Measurements from ENCODE around the gene MIB2.
A peak's percentile ranks its signal among the peaks of the same experiment; 100 is the strongest.

MIB2 gene

DNA sequence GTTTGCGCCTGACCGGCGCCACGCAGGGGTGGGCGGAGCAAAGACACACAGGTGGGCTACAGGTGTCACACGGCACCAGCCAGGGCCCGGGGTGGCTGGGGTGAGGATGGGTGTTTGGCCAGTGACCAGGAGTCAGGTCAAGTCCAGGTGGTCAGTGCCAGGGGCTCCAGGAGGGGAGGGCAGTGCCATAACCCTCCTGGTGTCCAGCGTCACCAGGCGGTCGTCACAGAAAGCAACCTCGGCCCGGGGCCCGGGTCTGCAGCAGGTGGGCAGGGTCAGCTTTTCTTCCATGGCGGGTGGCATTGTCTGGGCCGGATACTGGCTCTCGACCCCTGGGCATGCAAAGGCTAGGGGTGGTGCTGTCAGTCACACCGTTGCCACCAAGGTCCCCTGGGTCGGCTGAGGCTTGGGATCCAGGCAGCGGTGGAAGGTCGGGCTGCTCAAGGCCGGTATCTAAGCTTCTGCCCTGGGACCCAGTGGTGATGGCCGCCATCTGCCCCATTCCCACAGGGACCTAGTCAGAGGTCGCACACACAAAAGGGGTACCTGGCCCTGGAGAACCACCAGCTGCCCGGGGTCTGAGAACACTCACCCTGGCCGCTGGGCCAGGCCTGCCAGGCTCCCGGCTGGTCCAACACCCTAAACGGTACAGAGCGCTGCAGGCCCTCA is 17.1 kb upstream of the MIB2 start:
- no peak for DNase-seq (ENCODE audit: low read depth)

DNA sequence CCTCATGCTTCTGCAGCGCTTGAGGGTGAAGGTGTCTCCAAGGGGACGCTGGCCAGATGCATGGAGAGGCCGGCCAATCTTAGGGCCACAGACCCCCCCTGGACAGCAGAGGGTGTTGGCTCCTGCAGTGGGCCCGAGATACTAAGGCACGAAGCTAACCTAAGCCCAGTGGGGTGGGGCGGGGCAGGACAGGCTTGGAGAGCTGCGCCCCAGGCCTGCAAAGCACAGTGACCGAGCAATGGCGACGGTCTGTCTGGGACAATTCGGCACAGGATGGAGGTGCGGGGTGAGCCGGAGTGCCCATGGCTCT is 16.6 kb upstream of the MIB2 start:
- DNase-seq (ENCODE audit: low read depth) = no peak

DNA sequence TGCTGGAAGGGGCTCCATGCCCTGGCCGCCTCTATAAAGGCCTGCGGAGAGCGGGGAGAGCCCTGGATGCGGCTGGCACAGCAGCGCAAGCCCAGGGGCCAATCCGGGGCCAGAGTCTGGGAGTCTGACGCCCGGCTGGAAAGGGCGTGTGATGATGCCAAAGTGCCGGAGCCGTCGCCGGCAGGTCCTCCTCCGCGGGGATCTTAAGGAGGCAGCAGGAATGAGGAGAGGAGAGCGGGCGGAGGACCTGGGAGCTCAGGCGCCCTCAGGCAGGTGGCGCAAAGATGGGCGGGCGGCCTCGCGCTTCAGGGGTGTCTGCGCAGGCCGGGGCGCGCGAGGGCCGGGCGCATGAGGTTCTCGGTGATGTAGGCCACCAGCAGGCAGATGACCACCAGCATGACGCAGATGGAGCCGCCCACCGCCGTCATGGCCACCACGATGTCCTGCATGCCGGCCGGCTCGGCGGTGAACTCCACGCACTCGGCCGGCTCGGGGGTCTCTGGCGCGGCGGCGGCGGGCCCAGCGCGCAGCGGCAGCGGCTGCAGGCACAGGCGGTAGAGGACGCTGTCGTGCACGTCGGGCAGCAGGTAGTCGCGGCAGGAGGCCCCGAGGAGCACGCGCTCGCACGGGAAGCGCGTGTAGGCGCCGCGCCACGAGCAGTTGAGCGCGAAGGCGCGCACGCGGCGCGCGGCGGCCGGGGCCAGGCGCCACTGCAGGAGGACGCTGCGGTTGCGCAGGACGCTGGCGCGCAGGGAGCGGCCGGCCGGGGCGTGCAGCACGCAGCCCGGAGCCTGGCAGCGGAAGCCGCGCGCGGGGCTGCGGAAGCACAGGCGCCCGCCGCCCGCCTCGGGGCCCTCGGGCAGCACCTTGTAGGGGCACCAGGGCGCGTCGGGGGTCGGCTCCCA is 16.0 kb upstream of the MIB2 start:
- peak; percentile 31 for DNase-seq (ENCODE audit: low read depth)

DNA sequence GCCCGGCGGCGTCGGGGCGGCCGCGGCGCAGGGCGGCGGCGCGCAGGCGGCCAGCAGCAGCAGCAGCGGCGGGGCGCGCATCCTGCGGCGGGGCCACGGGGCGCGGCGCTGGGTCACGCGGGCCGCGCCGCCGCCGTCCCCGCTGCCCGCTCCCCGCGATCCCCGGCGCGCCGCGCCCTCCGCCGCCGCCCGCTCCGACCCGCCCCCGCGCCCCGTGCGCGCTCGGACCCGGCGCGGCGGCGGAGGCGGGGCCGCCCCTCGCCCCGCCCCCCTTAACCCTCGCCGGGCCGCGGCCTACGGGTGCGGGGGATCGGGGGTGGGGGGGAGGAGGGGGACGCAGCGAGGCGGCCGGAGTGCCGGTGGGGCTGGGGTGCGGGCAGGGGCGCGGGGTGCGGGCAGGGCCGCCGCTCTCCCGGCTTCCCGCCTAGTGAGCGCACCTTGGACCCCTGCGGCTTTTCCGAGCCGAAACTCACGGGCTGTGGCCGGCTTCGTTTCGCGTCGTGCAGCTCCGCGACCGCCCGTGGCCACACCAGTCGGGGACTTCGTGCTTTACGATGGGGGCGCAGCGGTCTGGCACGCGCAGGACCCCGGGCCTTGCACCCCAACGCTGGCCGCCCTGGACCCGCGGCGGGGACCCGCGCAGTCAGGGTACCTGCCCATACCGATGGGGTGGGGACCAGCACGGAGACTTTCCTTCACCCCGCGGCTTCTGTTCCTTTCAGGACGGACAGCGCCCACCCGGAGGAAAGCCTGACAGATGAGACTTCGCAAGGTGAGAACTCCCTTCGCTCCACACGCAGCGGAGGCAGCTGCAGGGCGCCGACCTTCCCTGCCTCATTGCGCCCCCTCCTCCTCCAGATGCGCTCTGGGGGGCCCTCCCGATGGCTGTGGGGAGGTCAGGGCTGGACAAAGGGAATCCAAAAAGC is 15.1 kb upstream of the MIB2 start, which contains the start of gene FNDC10:
Gene FNDC10 (minus strand): TSS at position 201 of the 926 bp plus-strand sequence. CDS start 120 bp downstream, at position 81.
- DNase-seq (ENCODE audit: low read depth) = no peak

DNA sequence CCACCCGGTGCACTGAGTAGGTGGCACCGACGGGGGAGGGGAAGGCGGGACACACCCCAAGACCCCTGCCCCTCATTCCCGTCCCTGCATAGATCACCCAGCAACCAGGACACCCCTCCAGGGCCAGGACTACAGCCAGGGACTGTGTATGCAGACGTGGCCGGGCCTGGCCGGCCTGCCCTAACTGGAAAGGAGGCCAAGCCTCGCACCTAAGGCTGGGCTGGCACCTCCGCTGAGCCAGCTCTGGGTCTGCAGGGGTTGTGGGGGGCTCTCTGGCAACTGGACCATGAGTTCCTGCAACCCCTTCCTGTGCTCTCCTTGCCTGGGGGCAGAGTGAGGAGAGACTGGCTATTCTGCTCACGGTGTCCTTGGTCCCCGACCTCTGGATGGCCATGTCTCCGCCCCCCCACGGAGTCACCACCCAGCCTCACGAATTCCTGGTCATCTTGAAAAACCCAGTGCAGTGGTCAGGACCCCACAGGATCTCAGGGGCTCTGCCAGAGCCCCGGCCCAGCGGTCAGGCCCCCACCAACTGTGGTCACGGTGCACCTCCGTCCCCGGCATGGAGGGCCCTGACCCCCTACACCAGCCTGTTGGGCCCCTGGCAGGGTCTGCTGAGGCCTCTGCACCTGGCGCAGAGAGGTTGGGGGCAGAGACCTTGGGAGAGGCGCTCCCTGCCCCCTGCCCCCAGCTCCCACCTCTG is 14.3 kb upstream of the MIB2 start:
- DNase-seq (ENCODE audit: low read depth) = no peak

DNA sequence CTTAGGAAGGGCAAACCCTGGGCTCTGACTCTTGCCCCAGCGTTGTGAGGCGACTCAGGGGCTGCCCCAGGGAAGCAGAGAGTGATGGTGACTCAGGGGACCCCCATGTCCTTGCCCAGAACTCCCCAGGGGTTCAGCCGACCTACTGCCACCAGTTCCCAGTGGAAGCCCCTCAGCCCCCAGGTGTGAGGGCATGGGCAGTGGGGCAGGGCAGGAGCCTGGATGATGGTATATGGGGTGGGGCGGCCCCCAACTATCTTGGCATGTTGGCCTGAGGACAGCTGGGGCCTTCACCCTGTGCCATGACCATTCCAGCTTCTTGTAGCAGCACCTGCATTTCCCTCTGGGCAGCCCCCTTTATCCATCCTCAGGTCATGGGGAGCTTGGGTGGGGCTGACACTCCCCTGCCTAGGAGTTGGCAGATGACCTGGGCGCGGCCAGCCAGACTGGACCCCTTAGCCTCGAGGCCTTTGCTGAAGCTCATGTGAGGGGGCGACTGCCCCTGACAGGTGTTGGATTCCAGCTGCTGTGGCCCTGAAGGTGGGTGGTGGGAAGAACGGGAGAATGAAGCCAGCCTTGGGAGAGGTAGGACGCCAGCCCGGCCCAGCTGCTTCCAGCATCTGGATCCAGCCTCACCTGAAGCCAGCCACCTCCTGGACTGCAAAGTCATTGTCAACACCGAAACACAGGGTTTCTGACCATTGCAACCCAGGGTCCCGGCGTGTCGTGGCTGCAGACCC is 13.6 kb upstream of the MIB2 start:
- DNase-seq (ENCODE audit: low read depth) = no peak

DNA sequence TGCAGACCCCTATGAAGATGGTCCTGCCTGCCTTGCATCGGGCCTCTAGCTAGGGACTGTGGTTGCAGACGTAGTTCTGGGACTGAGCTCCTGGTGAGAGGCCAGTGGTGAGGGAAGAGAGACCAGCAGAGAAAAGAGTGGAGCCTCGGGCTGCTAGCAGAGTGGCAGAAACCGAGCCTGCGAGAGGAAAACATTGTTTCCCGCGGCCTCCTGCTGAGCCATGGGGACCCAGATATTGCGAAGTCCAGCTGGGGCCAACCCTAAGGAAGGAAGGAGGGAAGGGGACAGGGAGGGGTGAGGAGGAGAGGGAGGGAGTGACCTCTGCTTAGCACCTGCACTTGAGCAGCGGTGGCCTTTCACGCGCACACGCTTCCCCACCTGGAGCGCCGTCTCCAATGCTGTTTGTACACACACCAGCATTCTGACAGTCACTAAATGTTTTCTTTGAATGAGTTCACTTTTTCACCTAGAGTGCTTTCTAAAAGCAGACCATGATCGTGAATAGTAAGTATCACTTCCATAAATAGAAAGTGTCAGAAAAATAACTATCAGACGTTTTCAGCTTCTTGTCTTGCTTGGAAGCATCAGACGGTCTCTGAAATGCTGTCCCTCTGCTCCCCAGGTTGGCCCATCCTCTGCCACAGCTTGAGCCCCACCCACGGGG is 12.9 kb upstream of the MIB2 start:
- no peak for DNase-seq (ENCODE audit: low read depth)

DNA sequence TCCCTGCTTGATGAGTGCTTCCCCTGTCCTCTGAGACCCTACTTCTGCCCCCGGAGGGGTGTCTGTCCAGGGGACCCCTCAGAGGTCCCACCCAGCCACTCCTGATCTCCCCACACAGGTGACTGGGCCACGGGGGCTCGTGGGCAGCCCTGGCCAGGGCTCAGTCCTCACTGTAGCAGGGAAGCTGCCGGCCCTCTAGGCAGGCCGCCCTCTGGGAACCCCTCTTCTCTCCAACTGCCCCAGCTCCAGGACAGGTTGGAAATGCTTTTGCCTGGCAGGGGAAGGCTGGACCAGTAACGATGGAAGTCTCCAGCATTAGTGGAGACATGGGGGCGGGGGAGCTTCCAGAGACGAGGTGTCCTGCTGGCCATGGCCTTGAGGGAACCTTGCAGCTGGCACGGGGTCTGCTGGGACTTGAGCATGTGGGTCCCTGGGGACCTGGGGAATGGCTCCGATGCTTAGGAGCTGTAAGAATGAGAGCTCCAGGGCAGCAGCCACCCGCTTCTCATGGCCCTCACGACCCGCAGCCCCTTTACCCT is 12.3 kb upstream of the MIB2 start:
- DNase-seq (ENCODE audit: low read depth) = no peak

DNA sequence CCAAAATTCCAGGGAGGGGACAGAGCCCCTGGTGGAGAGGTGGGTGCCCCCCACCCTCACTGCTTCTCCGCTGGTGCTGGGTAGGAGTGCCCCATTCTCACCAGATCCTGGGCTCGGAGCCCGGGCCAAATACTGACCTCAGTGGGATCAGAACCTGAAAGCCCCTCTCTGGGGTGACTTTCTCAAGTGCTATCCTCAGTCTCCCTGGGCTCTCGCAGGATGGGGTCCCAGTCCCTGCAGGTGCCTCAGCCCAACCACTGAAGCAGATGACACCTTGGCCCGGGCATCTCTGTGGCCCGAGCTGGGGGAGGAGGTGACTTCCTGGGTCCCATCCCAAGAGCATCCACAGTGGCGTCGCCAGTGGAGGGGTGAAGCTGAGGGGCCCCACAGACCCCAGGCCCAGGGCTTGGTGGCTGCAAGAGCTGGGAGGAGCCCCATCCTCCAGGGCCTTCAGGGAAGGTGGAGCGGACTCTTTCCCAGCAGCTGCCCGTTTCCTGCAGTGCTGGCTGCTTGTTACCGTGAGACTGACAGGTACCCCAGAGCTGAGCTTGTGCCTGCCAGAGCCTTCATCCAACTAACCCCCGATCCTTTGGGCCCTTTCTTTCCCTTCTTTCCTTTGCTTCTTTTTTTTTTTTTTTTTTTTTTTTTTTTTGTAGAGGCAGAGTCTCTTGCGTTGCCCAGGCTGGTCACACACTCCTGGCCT is 11.5 kb upstream of the MIB2 start:
- no peak for DNase-seq (ENCODE audit: low read depth)

DNA sequence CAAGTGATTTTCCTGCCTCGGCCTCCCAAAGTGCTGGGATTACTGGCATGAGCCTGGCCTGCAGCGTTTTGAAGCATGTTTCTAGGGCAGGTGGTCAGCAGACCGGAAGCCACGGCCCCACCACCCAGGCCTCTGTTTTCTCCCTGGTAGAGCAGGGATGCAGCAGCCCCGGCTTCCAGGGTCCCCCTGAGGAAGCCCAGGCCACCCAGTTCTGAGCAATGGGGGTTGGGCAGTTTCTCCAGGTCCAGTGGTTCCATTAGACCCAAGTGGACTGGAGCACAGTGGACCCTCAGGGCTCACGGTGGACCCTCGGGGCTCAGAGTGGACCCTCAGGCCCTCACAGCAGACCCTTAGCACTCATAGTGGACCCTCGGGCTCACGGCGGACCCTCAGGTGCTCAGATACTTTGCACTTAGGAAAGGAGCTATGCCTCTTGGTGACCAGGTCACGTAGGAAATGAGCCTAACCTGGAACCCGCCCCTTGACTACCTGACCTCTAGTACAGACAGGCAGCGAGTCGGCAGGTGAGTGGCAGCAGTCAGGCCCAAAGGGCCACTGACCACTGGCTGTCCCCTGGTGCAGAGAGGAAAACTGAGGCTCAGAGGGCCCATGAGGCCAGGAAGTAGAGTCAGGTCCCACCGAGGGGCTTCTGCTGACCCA is 10.8 kb upstream of the MIB2 start:
- DNase-seq (ENCODE audit: low read depth) = no peak

DNA sequence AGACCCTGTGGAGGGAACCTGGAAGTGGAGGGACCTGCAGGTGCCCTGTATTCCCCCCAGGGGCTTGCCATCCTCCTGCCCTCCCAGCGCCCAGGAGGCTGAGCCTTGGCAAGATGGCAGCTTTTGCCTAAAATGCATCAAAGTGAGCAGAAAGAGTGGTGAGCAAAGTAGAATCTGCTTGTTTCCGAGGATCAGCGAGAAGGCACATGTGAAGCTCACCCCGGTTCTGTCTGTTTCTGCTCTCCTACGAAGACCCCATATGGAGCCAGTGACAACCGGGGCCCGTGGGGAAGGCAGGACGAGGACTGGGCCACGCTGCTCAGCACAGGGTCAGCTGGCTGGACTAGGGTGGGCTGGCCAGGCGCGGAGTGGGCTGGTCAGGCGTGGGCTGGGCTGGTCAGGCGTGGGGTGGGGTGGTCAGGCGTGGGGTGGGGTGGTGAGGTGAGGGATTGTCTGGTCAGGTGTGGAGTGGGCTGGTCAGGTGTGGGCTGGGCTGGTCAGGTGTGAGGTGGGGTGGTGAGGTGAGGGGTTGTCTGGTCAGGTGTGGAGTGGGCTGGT is 10.2 kb upstream of the MIB2 start:
- DNase-seq (ENCODE audit: low read depth) = no peak

DNA sequence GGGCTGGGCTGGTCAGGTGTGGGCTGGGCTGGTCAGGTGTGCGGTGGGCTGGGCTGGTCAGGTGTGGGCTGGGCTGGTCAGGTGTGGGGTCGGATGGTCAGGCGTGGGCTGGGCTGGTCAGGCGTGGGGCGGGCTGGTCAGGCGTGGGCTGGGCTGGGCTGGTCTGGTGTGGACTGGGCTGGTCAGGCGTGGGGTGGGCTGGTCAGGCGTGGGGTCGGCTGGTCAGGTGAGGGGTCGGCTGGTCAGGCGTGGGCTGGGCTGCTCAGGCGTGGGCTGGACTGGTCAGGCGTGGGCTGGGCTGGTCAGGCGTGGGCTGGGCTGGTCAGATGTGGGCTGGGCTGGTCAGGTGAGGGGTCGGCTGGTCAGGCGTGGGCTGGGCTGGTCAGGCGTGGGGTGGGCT is 9.6 kb upstream of the MIB2 start:
- no peak for DNase-seq (ENCODE audit: low read depth)

DNA sequence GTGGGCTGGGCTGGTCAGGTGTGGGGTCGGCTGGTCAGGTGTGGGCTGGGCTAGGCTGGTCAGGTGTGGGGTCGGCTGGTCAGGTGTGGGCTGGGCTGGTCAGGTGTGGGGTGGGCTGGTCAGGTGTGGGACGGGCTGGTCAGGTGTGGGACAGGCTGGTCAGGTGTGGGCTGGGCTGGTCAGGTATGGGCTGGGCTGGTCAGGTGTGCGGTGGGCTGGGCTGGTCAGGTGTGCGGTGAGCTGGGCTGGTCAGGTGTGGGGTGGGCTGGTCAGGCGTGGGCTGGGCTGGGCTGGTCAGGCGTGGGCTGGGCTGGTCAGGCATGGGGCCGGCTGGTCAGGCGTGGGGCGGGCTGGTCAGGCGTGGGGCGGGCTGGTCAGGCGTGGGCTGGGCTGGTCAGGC is 9.1 kb upstream of the MIB2 start:
- DNase-seq (ENCODE audit: low read depth) = no peak

DNA sequence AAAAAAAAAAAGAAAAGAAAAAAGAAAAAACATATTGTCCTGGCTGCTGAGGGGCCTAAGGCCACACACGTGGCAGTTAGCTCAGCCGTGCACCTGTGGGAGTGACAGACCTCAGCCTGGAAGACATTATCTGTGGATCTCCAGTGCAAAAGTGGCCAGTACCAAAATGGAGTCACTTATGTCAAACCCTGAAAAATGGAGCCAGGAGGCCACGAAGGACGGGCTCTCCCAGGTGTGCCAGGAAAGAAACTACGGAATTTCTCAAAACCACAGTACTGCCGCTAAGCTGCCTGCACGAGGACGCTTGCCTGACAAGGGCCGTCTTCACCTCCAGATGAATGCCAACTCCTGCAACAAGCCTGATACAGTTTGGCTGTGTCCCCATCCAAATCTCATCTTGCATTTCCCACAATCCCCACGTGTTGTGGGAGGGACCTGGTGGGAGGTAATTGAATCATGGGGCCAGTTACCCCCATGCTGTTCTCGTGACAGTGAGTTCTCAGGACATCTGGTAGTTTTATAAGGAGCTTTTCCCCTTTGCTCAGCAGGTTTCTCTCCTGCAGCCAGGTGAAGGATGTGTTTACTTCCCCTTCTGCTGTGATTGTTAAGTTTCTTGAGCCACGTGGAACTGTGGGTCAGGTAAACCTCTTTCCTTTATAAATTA is 5.3 kb upstream of the MIB2 start:
- no peak for DNase-seq (ENCODE audit: low read depth)

DNA sequence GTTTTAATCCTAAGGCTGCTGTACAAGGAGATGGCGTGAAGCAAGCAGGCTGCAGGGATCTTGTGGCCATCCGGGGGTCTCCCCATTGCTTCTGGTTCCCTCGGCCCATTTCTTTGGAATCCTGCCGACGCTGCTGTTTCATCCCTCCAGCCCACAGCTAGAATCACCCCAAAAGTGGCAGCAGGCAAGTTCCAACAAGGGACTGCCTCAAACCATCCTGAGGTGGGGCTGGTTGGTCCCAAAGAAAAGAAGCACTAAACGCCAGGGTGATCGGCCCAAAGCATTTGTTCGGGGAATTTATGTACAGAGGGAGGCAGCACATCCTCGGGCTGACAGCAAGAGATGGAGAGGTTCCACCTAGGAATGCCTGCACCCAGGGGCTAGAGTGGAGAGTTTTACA is 4.5 kb upstream of the MIB2 start:
- no peak for DNase-seq (ENCODE audit: low read depth)

DNA sequence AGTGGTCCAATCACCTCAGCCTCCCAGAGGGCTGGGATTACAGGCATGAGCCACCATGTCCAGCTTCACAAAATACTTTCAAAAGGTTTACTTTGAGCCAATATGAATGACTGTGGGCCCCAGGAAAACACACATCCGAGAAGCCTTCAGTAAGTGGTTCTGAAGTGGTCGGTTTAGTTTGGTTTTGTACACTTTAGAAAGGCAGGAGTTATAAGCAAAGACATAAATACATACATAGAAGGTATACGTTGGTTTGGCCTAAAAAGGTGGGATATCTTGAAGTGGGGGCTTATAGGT is 3.2 kb upstream of the MIB2 start:
- no peak for DNase-seq (ENCODE audit: low read depth)

DNA sequence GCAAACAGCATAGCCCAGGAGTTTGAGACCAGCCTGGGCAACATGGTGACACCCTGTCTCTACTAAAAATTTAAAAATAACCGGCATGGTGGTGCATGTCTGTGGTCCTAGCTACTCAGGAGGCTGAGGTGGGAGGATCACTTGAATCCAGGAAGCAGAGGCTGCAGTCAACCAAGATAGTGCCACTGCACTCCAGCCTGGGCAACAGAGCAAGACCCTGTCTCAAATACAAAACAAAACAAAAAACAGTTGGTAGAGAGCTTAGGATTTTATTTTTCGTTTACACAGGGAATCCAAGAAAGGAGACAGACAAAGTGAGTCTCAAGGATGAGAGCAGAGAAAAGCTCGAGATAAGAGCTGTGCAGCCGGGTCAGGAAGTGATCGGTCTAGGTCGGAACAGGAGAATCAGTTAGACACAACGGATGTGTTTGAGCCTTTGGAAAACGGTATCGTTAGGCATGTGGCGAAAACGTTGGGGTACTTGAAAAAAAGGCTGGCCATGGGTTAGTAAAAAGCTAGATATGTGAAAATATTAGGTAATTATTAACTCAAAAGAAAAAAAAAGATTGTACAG is 1.7 kb upstream of the MIB2 start:
- no peak for DNase-seq (ENCODE audit: low read depth)

Data from amniotic epithelial cell (primary cell).